GM18858 (cell line): ENCODE data around the gene CASP10.

Source experiments
- ATAC-seq: cut with Tn5 transposase; IDR thresholded peaks from one replicate; pipeline ENCODE4 v1.9.1; 2021; ENCODE audit not compliant: unreplicated experiment

The CASP10 gene

GRCh38 chr2:201196003-201196402, 13.1 kb downstream of the CASP10 start:
- ATAC-seq, result no peak

- ATAC-seq, result no peak
Measured at GRCh38 chr2:201196803-201197202, 13.9 kb downstream of the CASP10 start.

- ATAC-seq, result no peak
Measured at GRCh38 chr2:201197781-201198180, 14.8 kb downstream of the CASP10 start.

GRCh38 chr2:201199847-201200246, 16.9 kb downstream of the CASP10 start:
- ATAC-seq, result no peak

- no peak for ATAC-seq
Measured at GRCh38 chr2:201200345-201200744, 17.4 kb downstream of the CASP10 start.

GRCh38 chr2:201201371-201201770, 18.4 kb downstream of the CASP10 start:
- ATAC-seq, result no peak

- ATAC-seq, result no peak
Measured at GRCh38 chr2:201203916-201204654, 21.1 kb downstream of the CASP10 start.

- no peak for ATAC-seq
Measured at GRCh38 chr2:201204655-201205514, 21.9 kb downstream of the CASP10 start.

- ATAC-seq, result no peak
Measured at GRCh38 chr2:201205515-201205849, 22.5 kb downstream of the CASP10 start.

GRCh38 chr2:201208563-201209252, 25.8 kb downstream of the CASP10 start:
- peak; percentile 76 for ATAC-seq

- no peak for ATAC-seq
Measured at GRCh38 chr2:201215963-201216362, 33.0 kb downstream of the CASP10 start.

- ATAC-seq, result no peak
Measured at GRCh38 chr2:201216918-201217317, 34.0 kb downstream of the CASP10 start.

- ATAC-seq, result no peak
Measured at GRCh38 chr2:201218780-201219179, 35.8 kb downstream of the CASP10 start.

- no peak for ATAC-seq
Measured at GRCh38 chr2:201219328-201220096, 36.6 kb downstream of the CASP10 start.

GRCh38 chr2:201220102-201220570, 37.2 kb downstream of the CASP10 start:
- ATAC-seq, result no peak

GRCh38 chr2:201223089-201224073, 40.4 kb downstream of the CASP10 start:
- ATAC-seq, result peak; percentile 91

GRCh38 chr2:201228271-201228911, 45.5 kb downstream of the CASP10 start:
- ATAC-seq, result no peak

GRCh38 chr2:201228912-201229290, 46.0 kb downstream of the CASP10 start:
- no peak for ATAC-seq

- ATAC-seq, result peak; percentile 37
Measured at GRCh38 chr2:201231781-201232466, 49.0 kb downstream of the CASP10 start.
